ENCODE measurements around the gene OAT. TPM values are rescaled to one million over a fixed set of nuclear protein-coding genes. Genes with fewer than 3 reads are reported as not detected.

The OAT gene
- total RNA-seq, 4 donors from 2014 or later = 155 to 1,170 (median 625) TPM

- TF ChIP-seq POLR2A (IDR thresholded peaks at IDR 0.05) = no peak
- TF ChIP-seq CTCF (IDR thresholded peaks at IDR 0.05) = no peak
- Histone ChIP-seq H3K27ac (peak overlapping the region in 3 of 4 donors; percentile 28 to 75 (median 62)), H3K9me3 (no peaks in the 10 kb centered on the region), H3K27me3 (no peaks in the 10 kb centered on the region), H3K4me3 (no peak overlapping the region), H3K4me1 (peaks cover 0 to 13% (median 0%) of the 10 kb centered on the region in 4 donors), H3K36me3 (no peaks in the 10 kb centered on the region)
- DNase-seq = peak in 1 of 3 donors; percentile 67
These were observed 10.9 kb upstream of the OAT start for GRCh38 chr10:124429576-124429975.

GRCh38 chr10:124428207-124428777, 9.6 kb upstream of the OAT start:
- no peak for DNase-seq
- no peak overlapping the region for H3K4me3 ChIP-seq
- peaks cover 0 to 21% (median 0%) of the 10 kb centered on the region in 4 donors for H3K4me1 ChIP-seq
- no peaks in the 10 kb centered on the region for H3K36me3 ChIP-seq
- no peak overlapping the region for H3K27ac ChIP-seq
- no peaks in the 10 kb centered on the region for H3K9me3 ChIP-seq
- TF ChIP-seq CTCF (IDR thresholded peaks at IDR 0.05) (no peak), POLR2A (IDR thresholded peaks at IDR 0.05) (no peak)
- H3K27me3 ChIP-seq = no peaks in the 10 kb centered on the region

GRCh38 chr10:124425227-124425962, 6.7 kb upstream of the OAT start:
- Histone ChIP-seq H3K4me1 (peaks cover 0 to 32% (median 0%) of the 10 kb centered on the region in 4 donors), H3K27ac (peak overlapping the region in 2 of 4 donors; percentile 48 to 79)

GRCh38 chr10:124423813-124424212, 5.1 kb upstream of the OAT start:
- Histone ChIP-seq H3K27me3 (no peaks in the 10 kb centered on the region), H3K4me1 (peaks cover 0 to 37% (median 3%) of the 10 kb centered on the region in 4 donors), H3K4me3 (no peak overlapping the region), H3K9me3 (no peaks in the 10 kb centered on the region), H3K36me3 (no peaks in the 10 kb centered on the region), H3K27ac (no peak overlapping the region)
- DNase-seq = no peak
- TF ChIP-seq CTCF (IDR thresholded peaks at IDR 0.05) (no peak), POLR2A (IDR thresholded peaks at IDR 0.05) (no peak)

More at GRCh38 chr10:124425227-124425962, 6.7 kb upstream of the OAT start:
- DNase-seq = peak in 2 of 3 donors; percentile 12 to 55
- no peaks in the 10 kb centered on the region for H3K36me3 ChIP-seq
- no peaks in the 10 kb centered on the region for H3K9me3 ChIP-seq
- TF ChIP-seq POLR2A (IDR thresholded peaks at IDR 0.05) (no peak), CTCF (IDR thresholded peaks at IDR 0.05) (no peak)
- no peak overlapping the region for H3K4me3 ChIP-seq
- no peaks in the 10 kb centered on the region for H3K27me3 ChIP-seq

GRCh38 chr10:124422742-124423141, 4.0 kb upstream of the OAT start:
- no peak overlapping the region for H3K27ac ChIP-seq
- H3K9me3 ChIP-seq = no peaks in the 10 kb centered on the region
- peaks cover 0 to 35% (median 3%) of the 10 kb centered on the region in 4 donors for H3K4me1 ChIP-seq
- H3K27me3 ChIP-seq = no peaks in the 10 kb centered on the region
- peak in 1 of 3 donors; percentile 7 for DNase-seq
- no peak overlapping the region for H3K4me3 ChIP-seq
- H3K36me3 ChIP-seq = no peaks in the 10 kb centered on the region
- TF ChIP-seq POLR2A (IDR thresholded peaks at IDR 0.05) (no peak), CTCF (IDR thresholded peaks at IDR 0.05) (no peak)

Data from Peyer's patch (tissue), 4 donors.